CD14-positive monocyte (primary cell): ENCODE measurements around the gene CELF1. TPM values are rescaled to one million over a fixed set of nuclear protein-coding genes. Genes with fewer than 3 reads are reported as not detected.
A peak's percentile ranks its signal among the peaks of the same experiment; 100 is the strongest.

Experiments
- DNase-seq, 3 donors: peaks; one replicate each; pipeline ENCODE4 v3.0.0-alpha.2; 2011 to 2022
- H2AFZ ChIP-seq: 2 replicates; pipeline ENCODE4 v1.6.0; 2012; ENCODE audit warnings: mild to moderate bottlenecking, low read depth, low read length, inconsistent platforms; ENCODE audit not compliant: insufficient read depth, poor library complexity, severe bottlenecking
- H3K27ac ChIP-seq, 2 donors: 1 replicate in 1 of 2; 2 replicates in 1 of 2; pipeline ENCODE4 v1.5.1; 2012 to 2013; ENCODE audit warnings: low read length in 2 of 2, control low read depth in 1 of 2, inconsistent platforms in 1 of 2, low read depth in 1 of 2, mild to moderate bottlenecking in 1 of 2
- H3K27me3 ChIP-seq, 2 donors: one replicate each; pipeline versions ENCODE4 v1.6.0 to v1.6.1; 2011 to 2013; ENCODE audit warnings: low read length in 2 of 2; ENCODE audit not compliant: control insufficient read depth in 2 of 2, insufficient read depth in 2 of 2
- H3K36me3 ChIP-seq, 2 donors: replicated peaks in 1 of 2; 1 replicate in 1 of 2; 2 replicates in 1 of 2; pipeline versions ENCODE4 v1.5.1 to v1.6.1; 2012 to 2013; ENCODE audit warnings: low read length in 2 of 2, control low read depth in 1 of 2, inconsistent platforms in 1 of 2, mild to moderate bottlenecking in 1 of 2; ENCODE audit not compliant: insufficient read depth in 2 of 2, control insufficient read depth in 1 of 2
- H3K4me1 ChIP-seq, 2 donors: 1 replicate in 1 of 2; 2 replicates in 1 of 2; pipeline versions ENCODE4 v1.5.1 to v1.6.1; 2012 to 2013; ENCODE audit warnings: low read length in 2 of 2, control low read depth in 1 of 2, inconsistent platforms in 1 of 2, mild to moderate bottlenecking in 1 of 2, moderate library complexity in 1 of 2; ENCODE audit not compliant: insufficient read depth in 2 of 2, control insufficient read depth in 1 of 2
- H3K4me2 ChIP-seq: replicated peaks from 2 replicates; pipeline ENCODE3; 2012; ENCODE audit warnings: low read length, moderate library complexity, mild to moderate bottlenecking; ENCODE audit not compliant: poor library complexity, severe bottlenecking; ENCODE audit errors: extremely low read depth
- H3K4me3 ChIP-seq, 3 experiments: fragments of 200-600 bp in 1 of 3; sonication (generic) in 1 of 3; replicated peaks in 1 of 3; 1 replicate in 2 of 3; 2 replicates in 1 of 3; pipeline ENCODE4 v1.5.1; 2011 to 2013; ENCODE audit warnings: low read length in 3 of 3, mild to moderate bottlenecking in 3 of 3, control low read depth in 2 of 3, low read depth in 2 of 3, inconsistent platforms in 1 of 3, moderate library complexity in 1 of 3
- H3K79me2 ChIP-seq: 2 replicates; pipeline ENCODE4 v1.6.0; 2012; ENCODE audit warnings: mild to moderate bottlenecking, control low read depth, inconsistent platforms, low read length, moderate library complexity; ENCODE audit not compliant: insufficient read depth
- H3K9ac ChIP-seq: 2 replicates; pipeline ENCODE4 v1.6.0; 2017; ENCODE audit warnings: low read length, mild to moderate bottlenecking; ENCODE audit not compliant: insufficient read depth, poor library complexity, severe bottlenecking
- H3K9me3 ChIP-seq, 2 donors: replicated peaks in 1 of 2; 1 replicate in 1 of 2; 2 replicates in 1 of 2; pipeline versions ENCODE4 v1.5.1 to v1.6.1; 2012 to 2013; ENCODE audit warnings: low read length in 2 of 2, control low read depth in 1 of 2; ENCODE audit not compliant: control insufficient read depth in 1 of 2, insufficient read depth in 1 of 2
- H4K20me1 ChIP-seq: 2 replicates; pipeline ENCODE4 v1.6.0; 2012; ENCODE audit warnings: mild to moderate bottlenecking, low read length, control low read depth, moderate library complexity; ENCODE audit not compliant: insufficient read depth
- H3K27ac Mint-ChIP-seq, 7 donors: one replicate each; pipeline ENCODE4 v1.8.0; 2020; ENCODE audit warnings: mild to moderate bottlenecking in 7 of 7, mixed read lengths in 7 of 7, moderate library complexity in 6 of 7, inconsistent platforms in 2 of 7
- H3K27me3 Mint-ChIP-seq, 3 donors: one replicate each; pipeline ENCODE4 v1.8.0; 2021 to 2022; ENCODE audit warnings: low read depth in 3 of 3, mild to moderate bottlenecking in 3 of 3, mixed read lengths in 3 of 3, moderate library complexity in 3 of 3, inconsistent platforms in 1 of 3
- H3K36me3 Mint-ChIP-seq, 2 donors: one replicate each; pipeline ENCODE4 v1.8.0; 2020; ENCODE audit warnings: mixed read lengths in 2 of 2, inconsistent platforms in 1 of 2, mild to moderate bottlenecking in 1 of 2
- H3K4me1 Mint-ChIP-seq: one replicate; pipeline ENCODE4 v1.8.0; 2020; ENCODE audit warnings: mild to moderate bottlenecking, mixed read lengths
- H3K4me3 Mint-ChIP-seq, 2 donors: one replicate each; pipeline ENCODE4 v1.8.0; 2020; ENCODE audit warnings: mild to moderate bottlenecking in 2 of 2, mixed read lengths in 2 of 2, moderate library complexity in 1 of 2
- H3K9me3 Mint-ChIP-seq, 7 donors: one replicate each; pipeline ENCODE4 v1.8.0; 2020 to 2022; ENCODE audit warnings: mixed read lengths in 7 of 7, mild to moderate bottlenecking in 6 of 7, moderate library complexity in 6 of 7, inconsistent platforms in 2 of 7
- WGBS: methylation state at CpG from one replicate; pipeline ENCODE4 v1.1.5; 2013; ENCODE audit warnings: missing lambda C conversion rate; ENCODE audit not compliant: insufficient coverage; 5-methylcytosine and 5-hydroxymethylcytosine counted together
- intact Hi-C, 2 donors: fragments of 100-400 bp; cut with micrococcal nuclease; formaldehyde crosslinking; loops; one replicate each; pipeline versions ENCODE4 v1.15.0 to v1.15.1; 2023
- polyA plus RNA-seq, 3 donors: library from polyadenylated mRNA; depleted of rRNA in 1 of 3; unstranded in 2 of 3; stranded (reverse) in 1 of 3; fragments of 300-500 nt in 2 of 3; fragments of >200 nt in 1 of 3; fragmentation: Illumina TruSeq in 2 of 3; gene quantifications; 1 replicate in 2 of 3; 2 replicates in 1 of 3; pipeline ENCODE4 v1.2.3, GENCODE V29; 2012 to 2021
- TF ChIP-seq, protein P1 (sequence below): fragments of 200-600 bp; IDR thresholded peaks from one replicate; pipeline ENCODE4 v1.8.0; 2022; ENCODE audit warnings: antibody characterized with exemption, mild to moderate bottlenecking

Gene CELF1
- polyA plus RNA-seq, 3 donors: 27.2 to 117 (median 39.9) TPM

DNA sequence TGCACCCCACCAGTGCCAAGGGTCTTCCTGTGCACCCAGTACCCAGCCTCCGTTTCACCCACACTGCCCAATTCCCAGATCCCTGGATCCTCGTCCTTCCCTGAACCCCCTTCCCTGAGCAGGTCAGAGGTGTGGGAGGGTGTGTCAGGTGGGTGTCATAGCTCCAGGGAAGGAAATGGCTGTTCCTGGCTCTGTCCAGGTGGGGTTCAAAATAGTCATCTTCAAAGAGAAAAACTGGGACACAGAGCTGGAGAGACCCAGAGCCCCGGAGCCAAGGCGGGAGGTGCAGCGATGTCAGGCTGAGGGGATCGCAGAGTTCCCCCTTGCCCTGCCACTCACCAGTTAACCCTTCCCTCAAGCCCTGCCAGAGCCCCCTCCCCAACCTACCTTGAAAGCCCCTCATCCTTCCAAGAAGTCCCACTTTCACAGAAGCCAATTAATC lies 40.6 kb upstream of the CELF1 start:
- peaks cover 0 to 9% of the 10 kb centered on the region in 2 donors for H3K36me3 Mint-ChIP-seq
- H3K9me3 Mint-ChIP-seq: peaks cover 0 to 12% (median 2%) of the 10 kb centered on the region in 7 donors
- peaks cover 0 to 6% of the 10 kb centered on the region in 2 donors for H3K9me3 ChIP-seq
- H3K27me3 Mint-ChIP-seq: peaks cover 29 to 37% (median 31%) of the 10 kb centered on the region in 3 donors
- DNase-seq: no peak
- no peak overlapping the region for H3K27ac Mint-ChIP-seq
- WGBS: 0% methylated on average over 4 of the region's 6 CpGs
- peaks cover 16 to 29% of the 10 kb centered on the region in 2 donors for H3K27me3 ChIP-seq
- H3K36me3 ChIP-seq: no peaks in the 10 kb centered on the region
- H3K4me3 ChIP-seq: peak overlapping the region in 1 of 3 experiments; percentile 48
- peak overlapping the region; percentile 34 to 82 for H3K4me3 Mint-ChIP-seq
- peaks cover 18 to 32% of the 10 kb centered on the region in 2 donors for H3K4me1 ChIP-seq
- intact Hi-C loops: no loop called here
- TF ChIP-seq, protein P1, sequence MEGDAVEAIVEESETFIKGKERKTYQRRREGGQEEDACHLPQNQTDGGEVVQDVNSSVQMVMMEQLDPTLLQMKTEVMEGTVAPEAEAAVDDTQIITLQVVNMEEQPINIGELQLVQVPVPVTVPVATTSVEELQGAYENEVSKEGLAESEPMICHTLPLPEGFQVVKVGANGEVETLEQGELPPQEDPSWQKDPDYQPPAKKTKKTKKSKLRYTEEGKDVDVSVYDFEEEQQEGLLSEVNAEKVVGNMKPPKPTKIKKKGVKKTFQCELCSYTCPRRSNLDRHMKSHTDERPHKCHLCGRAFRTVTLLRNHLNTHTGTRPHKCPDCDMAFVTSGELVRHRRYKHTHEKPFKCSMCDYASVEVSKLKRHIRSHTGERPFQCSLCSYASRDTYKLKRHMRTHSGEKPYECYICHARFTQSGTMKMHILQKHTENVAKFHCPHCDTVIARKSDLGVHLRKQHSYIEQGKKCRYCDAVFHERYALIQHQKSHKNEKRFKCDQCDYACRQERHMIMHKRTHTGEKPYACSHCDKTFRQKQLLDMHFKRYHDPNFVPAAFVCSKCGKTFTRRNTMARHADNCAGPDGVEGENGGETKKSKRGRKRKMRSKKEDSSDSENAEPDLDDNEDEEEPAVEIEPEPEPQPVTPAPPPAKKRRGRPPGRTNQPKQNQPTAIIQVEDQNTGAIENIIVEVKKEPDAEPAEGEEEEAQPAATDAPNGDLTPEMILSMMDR: no peak
- peaks cover 10% of the 10 kb centered on the region for H3K79me2 ChIP-seq
- H4K20me1 ChIP-seq: no peaks in the 10 kb centered on the region
- peak overlapping the region; percentile 21 for H3K9ac ChIP-seq
- peaks cover 33% of the 10 kb centered on the region for H3K4me1 Mint-ChIP-seq
- H3K27ac ChIP-seq: no peak overlapping the region
- peak overlapping the region; percentile 21 for H2AFZ ChIP-seq
- peak overlapping the region; percentile 52 for H3K4me2 ChIP-seq

DNA sequence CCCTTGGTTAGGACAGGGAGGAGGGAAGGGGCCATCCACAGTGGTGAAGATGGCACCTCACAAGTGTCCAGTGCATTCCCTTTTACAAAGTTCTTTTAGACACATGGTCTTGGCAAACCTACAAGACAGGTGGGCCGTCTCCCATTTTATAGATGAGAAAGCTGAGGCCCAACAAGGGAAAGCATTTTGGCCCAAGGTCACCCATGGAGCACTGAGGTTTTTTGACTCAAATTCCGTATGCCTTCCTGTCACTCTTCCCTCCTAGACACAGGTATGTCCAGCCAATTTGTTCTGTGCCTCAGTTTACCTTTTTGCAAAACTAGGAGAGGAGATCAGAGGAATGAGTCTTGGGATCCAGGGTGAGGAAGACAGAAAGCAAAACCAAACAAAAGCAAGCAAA lies 40.0 kb upstream of the CELF1 start:
- Mint-ChIP-seq H3K36me3 (peaks cover 0 to 9% of the 10 kb centered on the region in 2 donors), H3K27me3 (peaks cover 29 to 37% (median 32%) of the 10 kb centered on the region in 3 donors), H3K9me3 (peaks cover 0 to 12% (median 2%) of the 10 kb centered on the region in 7 donors), H3K4me3 (peak overlapping the region in 1 of 2 donors; percentile 82), H3K4me1 (peaks cover 39% of the 10 kb centered on the region), H3K27ac (no peak overlapping the region)
- no peaks in the 10 kb centered on the region for H3K36me3 ChIP-seq
- H3K4me2 ChIP-seq: no peak overlapping the region
- H3K9me3 ChIP-seq: peaks cover 0 to 6% of the 10 kb centered on the region in 2 donors
- peaks cover 15% of the 10 kb centered on the region for H3K79me2 ChIP-seq
- no peak overlapping the region for H3K9ac ChIP-seq
- no peak overlapping the region for H3K27ac ChIP-seq
- intact Hi-C loops: no loop called here
- no peak overlapping the region for H3K4me3 ChIP-seq
- TF ChIP-seq, protein P1: no peak
- H3K4me1 ChIP-seq: peaks cover 24 to 38% of the 10 kb centered on the region in 2 donors
- H2AFZ ChIP-seq: no peak overlapping the region
- WGBS: 100% methylated on average over 1 of the region's 2 CpGs
- DNase-seq: no peak
- no peaks in the 10 kb centered on the region for H4K20me1 ChIP-seq
- peaks cover 16 to 29% of the 10 kb centered on the region in 2 donors for H3K27me3 ChIP-seq
